Measurements from ENCODE around the gene GLCE. TPM values are rescaled to one million over a fixed set of nuclear protein-coding genes. Genes with fewer than 3 reads are reported as not detected.

GLCE gene
- total RNA-seq (10 to 100 TPM in 2 of 9 donors, 1 to 10 TPM in 7; 7.8 to 14.3 (median 8.4) TPM), polyA plus RNA-seq (1 to 10 TPM; 4.0 to 9.7 TPM)
- long read RNA-seq, donor 1, full-length matches to known transcripts: 8 of 12 reads
- long read RNA-seq, donor 1, partial matches to known transcripts: 2 of 12 reads
- long read RNA-seq, donor 1, other reads (novel, unspliced or antisense): 2 of 12 reads
- long read RNA-seq, donor 2, full-length matches to known transcripts: 11 of 24 reads
- long read RNA-seq, donor 2, partial matches to known transcripts: 4 of 24 reads
- long read RNA-seq, donor 2, other reads (novel, unspliced or antisense): 9 of 24 reads
- long read RNA-seq, donor 3, full-length matches to known transcripts: 11 of 11 reads
- long read RNA-seq, donor 3, partial matches to known transcripts: 0 of 11 reads
- long read RNA-seq, donor 3, other reads (novel, unspliced or antisense): 0 of 11 reads

DNA sequence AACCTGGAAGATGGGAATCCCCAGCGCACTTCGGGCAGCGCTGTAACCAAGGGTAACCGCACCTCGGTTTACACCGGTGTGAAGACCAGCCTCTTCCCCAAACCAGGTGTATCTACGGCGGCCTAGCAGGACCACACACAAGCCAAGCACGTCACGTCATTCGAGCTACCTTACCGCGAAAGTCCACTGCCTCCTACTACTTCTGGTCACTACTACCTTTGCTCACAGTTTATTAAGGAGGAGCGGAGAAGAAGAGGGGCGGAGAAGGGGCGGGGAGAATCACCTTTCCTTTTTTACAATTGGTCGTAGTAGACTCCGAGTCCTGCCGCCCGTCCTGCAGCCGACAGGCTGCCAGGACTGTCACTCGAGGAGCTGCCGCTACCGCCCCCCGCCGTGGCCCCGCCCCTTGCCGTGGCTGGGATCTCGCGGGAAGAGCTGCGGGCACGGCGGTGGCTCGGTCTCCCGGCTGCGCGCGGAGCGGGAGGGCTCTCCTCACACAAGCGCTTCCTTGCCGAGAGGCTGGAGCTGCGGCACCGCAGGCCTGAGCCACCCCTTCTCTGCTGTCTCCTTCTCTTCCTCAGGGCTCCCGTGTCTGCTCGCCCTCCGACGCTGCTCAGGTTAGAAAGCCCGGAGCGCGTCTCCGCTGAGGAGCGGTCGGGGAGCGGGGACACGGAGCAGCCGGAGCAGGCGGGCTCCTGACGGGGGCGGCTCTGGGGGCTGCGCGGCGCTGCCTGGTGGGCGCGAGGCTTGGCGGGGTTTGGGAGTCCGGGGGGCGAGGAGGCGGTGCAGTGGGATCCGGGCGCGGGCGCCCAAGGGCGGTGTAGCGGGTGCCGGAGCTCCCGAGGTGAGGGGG lies at the start of gene GLCE:
TSS of gene GLCE (plus strand) at position 495 of the 853 bp plus-strand sequence. CDS start 95,172 bp downstream, outside the sequence.
- ATAC-seq: peak; percentile 98 to 100 (median 99)
- intact Hi-C loops (cut with DNase I): loop anchor here in 9 of 10 donors (1.0 to 10.0 kb wide), 16 partner anchors 52 to 234 kb away; no protein-coding TSS in a partner anchor
- WGBS, 4 donors: 0 to 1% (median 1%) methylated on average over 26 to 76 of the region's 76 CpGs

DNA sequence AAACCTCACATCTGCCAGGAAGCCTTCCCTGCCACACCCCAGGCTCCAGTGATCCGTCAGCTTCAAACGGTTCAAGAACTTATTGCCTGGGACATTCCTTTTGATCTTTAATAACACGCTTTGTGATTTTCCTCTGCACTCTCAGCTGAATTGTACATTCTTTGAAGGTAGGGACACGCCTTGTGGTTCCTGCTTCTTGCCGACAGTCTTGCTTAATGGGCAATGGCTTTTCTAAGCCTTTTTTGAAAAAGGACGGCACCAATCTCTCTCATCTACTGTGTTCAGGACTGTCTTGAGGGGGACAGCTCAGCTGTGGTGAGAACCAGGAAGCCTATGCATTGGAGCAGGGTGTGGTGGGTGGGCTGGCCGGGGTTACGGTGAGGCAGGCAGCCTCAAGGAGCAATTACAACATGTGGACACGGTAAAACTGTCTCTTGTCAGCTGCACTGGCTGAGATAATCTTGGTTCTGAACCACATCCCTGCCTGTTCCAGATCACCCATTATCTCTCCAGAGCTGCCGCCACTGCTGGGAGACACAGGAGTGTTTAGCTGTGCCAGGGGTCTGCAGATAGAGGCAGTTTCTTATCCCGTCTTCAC lies 46.0 kb upstream of the GLCE start:
- intact Hi-C loops (cut with DNase I): no loop called here
- H3K4me1 ChIP-seq: peaks cover 0 to 2% (median 0%) of the 10 kb centered on the region in 12 donors
- no peak for DNase-seq
- ATAC-seq: no peak
- TF ChIP-seq POLR2A (IDR thresholded peaks at IDR 0.05): no peak
- TF ChIP-seq, protein P1, sequence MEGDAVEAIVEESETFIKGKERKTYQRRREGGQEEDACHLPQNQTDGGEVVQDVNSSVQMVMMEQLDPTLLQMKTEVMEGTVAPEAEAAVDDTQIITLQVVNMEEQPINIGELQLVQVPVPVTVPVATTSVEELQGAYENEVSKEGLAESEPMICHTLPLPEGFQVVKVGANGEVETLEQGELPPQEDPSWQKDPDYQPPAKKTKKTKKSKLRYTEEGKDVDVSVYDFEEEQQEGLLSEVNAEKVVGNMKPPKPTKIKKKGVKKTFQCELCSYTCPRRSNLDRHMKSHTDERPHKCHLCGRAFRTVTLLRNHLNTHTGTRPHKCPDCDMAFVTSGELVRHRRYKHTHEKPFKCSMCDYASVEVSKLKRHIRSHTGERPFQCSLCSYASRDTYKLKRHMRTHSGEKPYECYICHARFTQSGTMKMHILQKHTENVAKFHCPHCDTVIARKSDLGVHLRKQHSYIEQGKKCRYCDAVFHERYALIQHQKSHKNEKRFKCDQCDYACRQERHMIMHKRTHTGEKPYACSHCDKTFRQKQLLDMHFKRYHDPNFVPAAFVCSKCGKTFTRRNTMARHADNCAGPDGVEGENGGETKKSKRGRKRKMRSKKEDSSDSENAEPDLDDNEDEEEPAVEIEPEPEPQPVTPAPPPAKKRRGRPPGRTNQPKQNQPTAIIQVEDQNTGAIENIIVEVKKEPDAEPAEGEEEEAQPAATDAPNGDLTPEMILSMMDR (IDR thresholded peaks at IDR 0.05): no peak
- H3K9me3 ChIP-seq: no peaks in the 10 kb centered on the region
- H3K27me3 ChIP-seq: peaks cover 0 to 14% (median 0%) of the 10 kb centered on the region in 9 donors
- H3K4me3 ChIP-seq: no peak overlapping the region
- H3K27ac ChIP-seq: no peak overlapping the region
- H3K36me3 ChIP-seq: no peaks in the 10 kb centered on the region
- 60 to 70% (median 65%) methylated on average over 11 of the region's 11 CpGs for WGBS, 4 donors

More for the DNA sequence above, at the start of gene GLCE:
- peak; percentile 96 to 97 (median 97) for DNase-seq
- peak in 1 of 2 donors; percentile 96 for TF ChIP-seq POLR2A (IDR thresholded peaks at IDR 0.05)
- TF ChIP-seq, protein P1 (IDR thresholded peaks at IDR 0.05): peak in 1 of 12 donors; percentile 7
- Histone ChIP-seq H3K9me3 (no peaks in the 10 kb centered on the region), H3K4me3 (peak within 1 kb of the TSS; percentile 74 to 99 (median 89)), H3K4me1 (peaks cover 0 to 20% (median 8%) of the 10 kb centered on the region in 12 donors), H3K27me3 (no peaks in the 10 kb centered on the region), H3K27ac (peak within 1 kb of the TSS; percentile 6 to 90 (median 86)), H3K36me3 (no peaks in the 10 kb centered on the region)

DNA sequence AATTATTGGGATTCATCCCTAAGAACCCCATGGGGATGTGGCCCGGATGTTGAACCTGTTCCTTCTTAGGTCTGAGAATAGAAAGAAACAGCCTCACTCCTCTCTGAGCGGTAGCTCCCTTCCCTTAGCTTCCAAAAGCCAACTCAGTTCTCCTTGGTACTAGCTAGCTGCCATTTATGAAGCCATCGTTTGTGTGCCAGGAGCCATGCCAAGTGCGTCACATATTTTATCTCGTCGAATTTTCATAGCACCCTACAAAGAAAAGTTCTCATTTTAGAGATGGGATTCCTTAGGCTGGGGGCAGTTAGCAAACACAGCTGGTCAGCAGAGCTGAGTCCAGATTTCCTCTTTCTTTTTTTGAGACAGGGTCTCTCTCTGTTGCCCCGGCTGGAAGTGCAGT lies 45.4 kb upstream of the GLCE start:
- peaks cover 0 to 14% (median 0%) of the 10 kb centered on the region in 9 donors for H3K27me3 ChIP-seq
- ATAC-seq: no peak
- H3K27ac ChIP-seq: no peak overlapping the region
- H3K4me3 ChIP-seq: no peak overlapping the region
- intact Hi-C loops (cut with DNase I): no loop called here
- TF ChIP-seq, protein P1 (IDR thresholded peaks at IDR 0.05): no peak
- no peak for TF ChIP-seq POLR2A (IDR thresholded peaks at IDR 0.05)
- no peaks in the 10 kb centered on the region for H3K9me3 ChIP-seq
- H3K36me3 ChIP-seq: no peaks in the 10 kb centered on the region
- peaks cover 0 to 2% (median 0%) of the 10 kb centered on the region in 12 donors for H3K4me1 ChIP-seq
- 61 to 84% (median 78%) methylated on average over 7 of the region's 7 CpGs for WGBS, 4 donors
- no peak for DNase-seq

Measured in heart left ventricle (tissue), 16 donors.